Breast epithelium (tissue), 4 donors: ENCODE data around the gene MMP19. TPM values are rescaled to one million over a fixed set of nuclear protein-coding genes. Genes with fewer than 3 reads are reported as not detected.
"Not testable (repeated sequence)": the region's sequence is repeated elsewhere in the genome, so short reads cannot be mapped to it uniquely, and the experiment has no call there.

Source experiments
- DNase-seq, 2 donors: peaks; one replicate each; pipeline ENCODE4 v3.0.0-alpha.2; 2019; ENCODE audit warnings: low spot score in 2 of 2
- H3K27ac ChIP-seq, 2 donors: fragments of 200-600 bp; sonication (generic) in 1 of 2; one replicate each; pipeline ENCODE4 v1.5.1; 2016 to 2019; ENCODE audit warnings: mild to moderate bottlenecking in 1 of 2
- H3K27me3 ChIP-seq, 2 donors: fragments of 200-600 bp; sonication (generic) in 1 of 2; one replicate each; pipeline versions ENCODE4 v1.5.1 to v1.6.0; 2017 to 2019; ENCODE audit warnings: control low read depth in 1 of 2, mild to moderate bottlenecking in 1 of 2
- H3K36me3 ChIP-seq: fragments of 200-600 bp; one replicate; pipeline ENCODE4 v1.5.1; 2019
- H3K4me1 ChIP-seq, 2 donors: fragments of 200-600 bp; sonication (generic); one replicate each; pipeline ENCODE4 v1.5.1; 2016 to 2019; ENCODE audit warnings: control low read depth in 1 of 2
- H3K4me3 ChIP-seq, 3 donors: fragments of 200-600 bp; sonication (generic); 1 replicate in 2 of 3; 2 replicates in 1 of 3; pipeline ENCODE4 v1.5.1; 2016 to 2019; ENCODE audit warnings: mild to moderate bottlenecking in 3 of 3, moderate library complexity in 2 of 3
- H3K9me3 ChIP-seq, 2 donors: fragments of 200-600 bp; sonication (generic) in 1 of 2; one replicate each; pipeline ENCODE4 v1.5.1; 2016 to 2019; ENCODE audit warnings: control low read depth in 1 of 2
- CTCF ChIP-seq, 3 donors: fragments of 450-650 bp; IDR thresholded peaks; one replicate each; pipeline ENCODE4 v1.5.1; 2016 to 2017; ENCODE audit warnings: antibody characterized with exemption in 3 of 3, mild to moderate bottlenecking in 3 of 3, moderate library complexity in 3 of 3
- POLR2A ChIP-seq: fragments of 450-650 bp; IDR thresholded peaks from one replicate; pipeline ENCODE4 v1.6.1; 2016; ENCODE audit warnings: antibody characterized with exemption, mild to moderate bottlenecking, moderate library complexity
- POLR2AphosphoS5 ChIP-seq, 3 donors: sonication (generic); formaldehyde crosslinking; IDR thresholded peaks; one replicate each; pipeline ENCODE4 v1.6.1; 2017; ENCODE audit warnings: antibody characterized with exemption in 3 of 3
- intact Hi-C: fragments of 100-400 bp; cut with DNase I; formaldehyde crosslinking; loops from one replicate; pipeline ENCODE4 v1.15.1; 2023; ENCODE audit warnings: low total_unique reads
- total RNA-seq, 3 donors: library from RNA; depleted of rRNA; stranded (reverse); fragments of >200 nt; gene quantifications; one replicate each; pipeline ENCODE4 v1.1.0, GENCODE V29; 2016

Gene MMP19
- total RNA-seq, 3 donors from 2014 or later = 21.9 to 50.6 (median 47.9) TPM

GRCh38 chr12:55874443-55874842, 31.7 kb upstream of the MMP19 start:
- peaks cover 3 to 7% of the 10 kb centered on the region in 2 donors for H3K9me3 ChIP-seq
- TF ChIP-seq POLR2AphosphoS5 (IDR thresholded peaks at IDR 0.05) (no peak), POLR2A (no peak), CTCF (IDR thresholded peaks at IDR 0.05) (no peak)
- intact Hi-C loops = no loop called here
- H3K27ac ChIP-seq = no peak overlapping the region
- no peaks in the 10 kb centered on the region for H3K4me1 ChIP-seq
- H3K4me3 ChIP-seq = no peak overlapping the region
- no peak for DNase-seq
- H3K36me3 ChIP-seq = no peaks in the 10 kb centered on the region
- H3K27me3 ChIP-seq = no peaks in the 10 kb centered on the region

- H3K4me1 ChIP-seq, DNase-seq, H3K4me3 ChIP-seq, H3K36me3 ChIP-seq, intact Hi-C loops, H3K27me3 ChIP-seq, H3K27ac ChIP-seq: not testable (repeated sequence)
- peaks cover 3 to 13% of the 10 kb centered on the region in 2 donors for H3K9me3 ChIP-seq
These were observed 23.8 kb upstream of the MMP19 start for GRCh38 chr12:55866454-55867004.

DNA sequence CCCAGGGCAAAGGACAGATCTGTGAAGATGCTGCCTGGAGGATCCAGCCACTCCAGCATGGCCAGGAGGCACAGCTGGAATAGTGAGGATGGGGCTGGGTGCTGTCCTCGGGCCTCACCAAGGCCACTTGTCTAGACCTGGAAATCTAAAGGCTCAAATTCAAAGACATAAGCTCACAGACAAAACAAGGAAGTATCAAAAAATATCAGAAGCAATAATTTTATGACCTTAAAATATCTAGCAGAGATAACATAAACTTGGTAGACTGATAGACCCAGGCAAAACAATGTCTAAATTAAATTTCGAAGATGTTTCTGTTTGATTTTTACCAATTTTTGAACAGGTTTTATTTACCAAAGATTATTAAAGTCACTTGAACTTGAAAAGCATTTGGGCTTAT, 22.6 kb upstream of the MMP19 start:
- TF ChIP-seq POLR2AphosphoS5 (IDR thresholded peaks at IDR 0.05) (no peak), CTCF (IDR thresholded peaks at IDR 0.05) (no peak), POLR2A (no peak)
- Histone ChIP-seq H3K36me3 (no peaks in the 10 kb centered on the region), H3K27ac (no peak overlapping the region), H3K27me3 (no peaks in the 10 kb centered on the region), H3K4me3 (no peak overlapping the region), H3K9me3 (peaks cover 3 to 13% of the 10 kb centered on the region in 2 donors), H3K4me1 (no peaks in the 10 kb centered on the region)
- no peak for DNase-seq
- intact Hi-C loops = no loop called here

GRCh38 chr12:55862931-55863330, 20.2 kb upstream of the MMP19 start:
- DNase-seq, H3K4me3 ChIP-seq, H3K27ac ChIP-seq, H3K27me3 ChIP-seq, intact Hi-C loops, H3K36me3 ChIP-seq, H3K4me1 ChIP-seq: not testable (repeated sequence)
- peaks cover 3 to 13% of the 10 kb centered on the region in 2 donors for H3K9me3 ChIP-seq

DNA sequence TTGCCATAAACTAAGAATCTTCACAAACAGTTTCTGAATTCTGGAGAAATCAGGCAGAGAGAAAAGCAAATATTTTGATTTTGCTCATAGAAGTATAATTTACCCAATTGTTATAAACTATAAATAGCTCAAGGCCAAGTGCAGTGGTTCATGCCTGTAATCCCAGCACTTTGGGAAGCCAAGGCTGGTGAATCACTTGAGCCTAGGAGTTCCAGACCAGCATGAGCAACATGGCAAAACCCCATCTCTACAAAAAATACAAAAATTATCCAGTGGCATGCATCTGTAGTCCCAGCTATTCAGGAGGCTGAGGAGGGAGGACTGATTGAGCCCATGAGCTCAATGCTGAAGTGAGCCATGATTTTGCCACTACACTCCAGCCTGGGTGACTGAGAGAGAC, 19.6 kb upstream of the MMP19 start:
- Histone ChIP-seq H3K27ac (no peak overlapping the region), H3K27me3 (no peaks in the 10 kb centered on the region), H3K9me3 (peaks cover 3 to 13% of the 10 kb centered on the region in 2 donors), H3K36me3 (no peaks in the 10 kb centered on the region), H3K4me3 (no peak overlapping the region), H3K4me1 (no peaks in the 10 kb centered on the region)
- no peak for DNase-seq
- no peak for TF ChIP-seq POLR2AphosphoS5 (IDR thresholded peaks at IDR 0.05)
- TF ChIP-seq CTCF (IDR thresholded peaks at IDR 0.05) = no peak
- no peak for TF ChIP-seq POLR2A
- intact Hi-C loops = no loop called here

DNA sequence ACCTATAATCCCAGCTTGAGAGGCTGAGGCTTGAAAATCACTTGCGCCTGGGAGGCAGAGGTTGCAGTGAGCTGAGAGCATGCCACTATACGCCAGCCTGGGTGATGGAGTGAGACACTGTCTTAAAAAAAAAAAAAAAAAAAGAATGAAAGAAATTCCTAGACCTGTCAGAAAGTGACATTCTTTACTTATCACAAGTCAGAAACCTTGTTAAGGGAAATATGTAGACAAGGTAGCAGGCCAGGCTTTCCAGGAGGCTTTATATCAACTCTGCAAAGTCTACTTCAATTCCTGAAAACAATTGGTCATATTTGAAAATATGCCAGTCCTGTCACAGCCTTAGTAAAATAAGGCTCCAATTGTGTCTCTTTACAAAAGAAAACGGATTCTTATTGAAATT, 19.1 kb upstream of the MMP19 start:
- intact Hi-C loops = no loop called here
- Histone ChIP-seq H3K27me3 (no peaks in the 10 kb centered on the region), H3K36me3 (no peaks in the 10 kb centered on the region), H3K27ac (no peak overlapping the region), H3K4me1 (no peaks in the 10 kb centered on the region), H3K9me3 (peaks cover 3 to 13% of the 10 kb centered on the region in 2 donors), H3K4me3 (no peak overlapping the region)
- TF ChIP-seq POLR2AphosphoS5 (IDR thresholded peaks at IDR 0.05) (no peak), POLR2A (no peak), CTCF (IDR thresholded peaks at IDR 0.05) (no peak)
- DNase-seq = no peak
